ENCODE results near the gene AGAP2. TPM values are rescaled to one million over a fixed set of nuclear protein-coding genes. Genes with fewer than 3 reads are reported as not detected.
A peak's percentile ranks its signal among the peaks of the same experiment; 100 is the strongest.
"Not testable (repeated sequence)": the region's sequence is repeated elsewhere in the genome, so short reads cannot be mapped to it uniquely, and the experiment has no call there.

Gene AGAP2
- total RNA-seq, 1 experiment from 2014 or later, result 0.40 TPM

- DNase-seq (no peak), ATAC-seq (no peak)
- no peak overlapping the region for H3K4me3 ChIP-seq (ENCODE audit: low read length)
- H2AFZ ChIP-seq (ENCODE audit: low read length), result no peak overlapping the region
- H3K4me1 ChIP-seq (ENCODE audit: insufficient read depth, low read length), result no peaks in the 10 kb centered on the region
- H3K36me3 ChIP-seq (ENCODE audit: low read depth, low read length), result peaks cover 11% of the 10 kb centered on the region; the same call in 1 of the 2 replicates
- CTCF ChIA-PET, result no interaction called here
- intact Hi-C loops (cut with micrococcal nuclease), result no loop called here
- TSS peak; percentile 1 for BruUV-seq (replicated peaks)
- no peak overlapping the region for H3K9ac ChIP-seq (ENCODE audit: low read length)
- no peaks in the 10 kb centered on the region for H4K20me1 ChIP-seq (ENCODE audit: low read length)
- TF ChIP-seq, protein P1, sequence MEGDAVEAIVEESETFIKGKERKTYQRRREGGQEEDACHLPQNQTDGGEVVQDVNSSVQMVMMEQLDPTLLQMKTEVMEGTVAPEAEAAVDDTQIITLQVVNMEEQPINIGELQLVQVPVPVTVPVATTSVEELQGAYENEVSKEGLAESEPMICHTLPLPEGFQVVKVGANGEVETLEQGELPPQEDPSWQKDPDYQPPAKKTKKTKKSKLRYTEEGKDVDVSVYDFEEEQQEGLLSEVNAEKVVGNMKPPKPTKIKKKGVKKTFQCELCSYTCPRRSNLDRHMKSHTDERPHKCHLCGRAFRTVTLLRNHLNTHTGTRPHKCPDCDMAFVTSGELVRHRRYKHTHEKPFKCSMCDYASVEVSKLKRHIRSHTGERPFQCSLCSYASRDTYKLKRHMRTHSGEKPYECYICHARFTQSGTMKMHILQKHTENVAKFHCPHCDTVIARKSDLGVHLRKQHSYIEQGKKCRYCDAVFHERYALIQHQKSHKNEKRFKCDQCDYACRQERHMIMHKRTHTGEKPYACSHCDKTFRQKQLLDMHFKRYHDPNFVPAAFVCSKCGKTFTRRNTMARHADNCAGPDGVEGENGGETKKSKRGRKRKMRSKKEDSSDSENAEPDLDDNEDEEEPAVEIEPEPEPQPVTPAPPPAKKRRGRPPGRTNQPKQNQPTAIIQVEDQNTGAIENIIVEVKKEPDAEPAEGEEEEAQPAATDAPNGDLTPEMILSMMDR (conservative IDR thresholded peaks at IDR 0.05; ENCODE audit: low read depth, low read length), result no peak
- TF ChIP-seq EZH2 (IDR thresholded peaks at IDR 0.05; ENCODE audit: low read length, unreplicated experiment) (no peak), EZH2phosphoT487 (IDR thresholded peaks at IDR 0.05; ENCODE audit: borderline replicate concordance, low read length) (no peak)
- H3K27ac ChIP-seq (ENCODE audit: low read length), result no peak overlapping the region
- no peaks in the 10 kb centered on the region for H3K79me2 ChIP-seq (ENCODE audit: low read length)
- H3F3A ChIP-seq (ENCODE audit: low read length, unreplicated experiment), result no peaks in the 10 kb centered on the region
- POLR2A ChIA-PET (ENCODE audit: unreplicated experiment), result no interaction called here
- no peaks in the 10 kb centered on the region for H3K9me2 ChIP-seq (replicated peaks; ENCODE audit: low read length)
- no peak overlapping the region for H3K4me2 ChIP-seq (ENCODE audit: low read length)
- no peaks in the 10 kb centered on the region for H3K27me3 ChIP-seq (ENCODE audit: low read length)
- no peaks in the 10 kb centered on the region for H3K9me3 ChIP-seq (ENCODE audit: low read length)
Measured at GRCh38 chr12:57715786-57716185, 22.8 kb downstream of the AGAP2 start.

- H3K9ac ChIP-seq (ENCODE audit: low read length); H3K9me3 ChIP-seq (ENCODE audit: low read length); H3K27ac ChIP-seq (ENCODE audit: low read length); H4K20me1 ChIP-seq (ENCODE audit: low read length); H3F3A ChIP-seq (ENCODE audit: low read length, unreplicated experiment); H3K4me2 ChIP-seq (ENCODE audit: low read length); H2AFZ ChIP-seq (ENCODE audit: low read length); H3K4me3 ChIP-seq (ENCODE audit: low read length); POLR2A ChIA-PET (ENCODE audit: unreplicated experiment); BruUV-seq (replicated peaks); DNase-seq; intact Hi-C loops (cut with micrococcal nuclease); H3K27me3 ChIP-seq (ENCODE audit: low read length); H3K9me2 ChIP-seq (replicated peaks; ENCODE audit: low read length); ATAC-seq; H3K79me2 ChIP-seq (ENCODE audit: low read length); CTCF ChIA-PET; H3K4me1 ChIP-seq (ENCODE audit: insufficient read depth, low read length): not testable (repeated sequence)
- H3K36me3 ChIP-seq (ENCODE audit: low read depth, low read length), result peaks cover 11% of the 10 kb centered on the region; the same call in 1 of the 2 replicates
Measured at GRCh38 chr12:57715036-57715748, 23.4 kb downstream of the AGAP2 start.

DNA sequence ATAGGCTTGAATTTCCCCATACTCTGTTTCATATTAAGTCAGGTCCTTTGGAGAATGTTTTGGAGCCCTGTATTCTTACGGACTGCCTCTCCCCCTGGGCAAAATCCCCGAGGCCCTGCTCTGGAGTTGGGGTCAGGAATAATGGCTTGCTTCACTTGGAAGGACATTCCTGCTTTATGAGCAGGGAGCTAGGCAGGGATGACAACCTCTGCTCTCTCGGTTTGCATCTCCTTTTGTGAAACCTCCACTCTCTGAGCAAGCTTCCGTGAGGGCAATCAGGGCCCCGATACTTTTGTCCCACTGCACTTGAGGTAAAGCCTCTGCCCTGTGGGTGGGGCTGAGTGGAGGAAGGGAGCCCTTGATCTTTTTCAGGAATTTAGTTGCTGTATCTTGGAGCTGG lies 25.3 kb downstream of the AGAP2 start:
- no peaks in the 10 kb centered on the region for H3F3A ChIP-seq (ENCODE audit: low read length, unreplicated experiment)
- H3K27ac ChIP-seq (ENCODE audit: low read length), result no peak overlapping the region
- no peak overlapping the region for H3K4me2 ChIP-seq (ENCODE audit: low read length)
- H3K4me1 ChIP-seq (ENCODE audit: insufficient read depth, low read length), result no peaks in the 10 kb centered on the region
- no peaks in the 10 kb centered on the region for H3K9me2 ChIP-seq (replicated peaks; ENCODE audit: low read length)
- DNase-seq (no peak), ATAC-seq (no peak)
- H3K27me3 ChIP-seq (ENCODE audit: low read length), result no peaks in the 10 kb centered on the region
- H3K4me3 ChIP-seq (ENCODE audit: low read length), result no peak overlapping the region
- TF ChIP-seq EZH2 (IDR thresholded peaks at IDR 0.05; ENCODE audit: low read length, unreplicated experiment) (no peak), EZH2phosphoT487 (IDR thresholded peaks at IDR 0.05; ENCODE audit: borderline replicate concordance, low read length) (no peak)
- TF ChIP-seq, protein P1 (conservative IDR thresholded peaks at IDR 0.05; ENCODE audit: low read depth, low read length), result no peak
- H3K9me3 ChIP-seq (ENCODE audit: low read length), result no peaks in the 10 kb centered on the region
- POLR2A ChIA-PET (ENCODE audit: unreplicated experiment), result no interaction called here
- intact Hi-C loops (cut with micrococcal nuclease), result no loop called here
- no peaks in the 10 kb centered on the region for H4K20me1 ChIP-seq (ENCODE audit: low read length)
- H2AFZ ChIP-seq (ENCODE audit: low read length), result no peak overlapping the region
- H3K9ac ChIP-seq (ENCODE audit: low read length), result no peak overlapping the region
- CTCF ChIA-PET, result no interaction called here
- no peaks in the 10 kb centered on the region for H3K36me3 ChIP-seq (ENCODE audit: low read depth, low read length)
- no peaks in the 10 kb centered on the region for H3K79me2 ChIP-seq (ENCODE audit: low read length)
- BruUV-seq (replicated peaks), result no TSS peak

All from PC-3 (cell line).